CD4-positive, alpha-beta T cell (primary cell): Measurements from ENCODE around the gene PEX1. TPM values are rescaled to one million over a fixed set of nuclear protein-coding genes. Genes with fewer than 3 reads are reported as not detected.

Experiments used
- ATAC-seq: fragments of 200-7000 bp; cut with Tn5 transposase; one replicate; pipeline ENCODE4 v1.10.0; 2022; ENCODE audit warnings: mild to moderate bottlenecking; ENCODE audit not compliant: poor library complexity
- CTCF ChIA-PET: fragments of 350-600 bp; sonication (Branson Sonifier 250); formaldehyde crosslinking; loops from one replicate; lab custom pipeline; 2021; ENCODE audit warnings: antibody characterized with exemption, inconsistent platforms; lab: Charles Lee
- POLR2A ChIA-PET: fragments of 350-600 bp; sonication (Branson Sonifier 250); formaldehyde crosslinking; loops from one replicate; lab custom pipeline; 2021; ENCODE audit warnings: antibody characterized with exemption, inconsistent platforms; lab: Charles Lee
- DNase-seq, 14 experiments: peaks; one replicate each; pipeline ENCODE4 v3.0.0-alpha.2; 2013 to 2020; ENCODE audit warnings: mixed read lengths in 2 of 14
- H3K27ac ChIP-seq, 2 donors: one replicate each; pipeline versions ENCODE4 v1.5.1 to v1.7.0; 2013; ENCODE audit warnings: low read length in 2 of 2, low read depth in 1 of 2, mild to moderate bottlenecking in 1 of 2
- H3K27me3 ChIP-seq, 2 experiments: 1 replicate in 1 of 2; 2 replicates in 1 of 2; pipeline versions ENCODE4 v1.6.1 to v1.7.0; 2013; ENCODE audit warnings: low read length in 2 of 2, control low read depth in 1 of 2, mild to moderate bottlenecking in 1 of 2, moderate library complexity in 1 of 2; ENCODE audit not compliant: insufficient read depth in 2 of 2, control insufficient read depth in 1 of 2
- H3K36me3 ChIP-seq: one replicate; pipeline ENCODE4 v1.6.1; 2013; ENCODE audit warnings: low read length, control low read depth; ENCODE audit not compliant: insufficient read depth
- H3K4me1 ChIP-seq: one replicate; pipeline ENCODE4 v1.6.1; 2013; ENCODE audit warnings: low read length, control low read depth; ENCODE audit not compliant: insufficient read depth
- H3K4me3 ChIP-seq: one replicate; pipeline ENCODE4 v1.5.1; 2013; ENCODE audit warnings: mild to moderate bottlenecking, low read length, moderate library complexity
- H3K9me3 ChIP-seq, 2 experiments: 1 replicate in 1 of 2; 2 replicates in 1 of 2; pipeline versions ENCODE4 v1.6.1 to v1.7.0; 2013; ENCODE audit warnings: low read length in 2 of 2, mild to moderate bottlenecking in 2 of 2, control low read depth in 1 of 2, moderate library complexity in 1 of 2; ENCODE audit not compliant: control insufficient read depth in 1 of 2, insufficient read depth in 1 of 2
- H3K27ac Mint-ChIP-seq: one replicate; pipeline ENCODE4 v1.8.0; 2020; ENCODE audit warnings: mixed read lengths
- H3K27me3 Mint-ChIP-seq: one replicate; pipeline ENCODE4 v1.8.0; 2021; ENCODE audit warnings: mixed read lengths
- H3K36me3 Mint-ChIP-seq: one replicate; pipeline ENCODE4 v1.8.0; 2021; ENCODE audit warnings: low read depth, mixed read lengths
- H3K4me1 Mint-ChIP-seq: one replicate; pipeline ENCODE4 v1.8.0; 2021; ENCODE audit warnings: low read depth, mixed read lengths
- H3K4me3 Mint-ChIP-seq: one replicate; pipeline ENCODE4 v1.8.0; 2020; ENCODE audit warnings: mild to moderate bottlenecking, mixed read lengths
- H3K9me3 Mint-ChIP-seq: one replicate; pipeline ENCODE4 v1.8.0; 2020; ENCODE audit warnings: mixed read lengths
- CTCF ChIP-seq: fragments of 200-600 bp; IDR thresholded peaks from one replicate; pipeline ENCODE4 v1.8.0; 2022; ENCODE audit warnings: antibody characterized with exemption, mild to moderate bottlenecking
- intact Hi-C, 2 experiments: fragments of 100-400 bp; cut with DNase I in 1 of 2; cut with micrococcal nuclease in 1 of 2; formaldehyde crosslinking; loops; one replicate each; pipeline versions ENCODE4 v1.15.1 to v1.9.0; 2023 to 2025; cut with DNase I, micrococcal nuclease
- total RNA-seq, 174 experiments: library from RNA in 2 of 174; stranded (reverse) in 2 of 174; gene quantifications; one replicate each; pipeline ENCODE4 v1.2.3 and lab custom pipeline; 2021 to 2026

PEX1 gene
- total RNA-seq, 2 experiments from 2014 or later, result 19.7 to 20.7 TPM

DNA sequence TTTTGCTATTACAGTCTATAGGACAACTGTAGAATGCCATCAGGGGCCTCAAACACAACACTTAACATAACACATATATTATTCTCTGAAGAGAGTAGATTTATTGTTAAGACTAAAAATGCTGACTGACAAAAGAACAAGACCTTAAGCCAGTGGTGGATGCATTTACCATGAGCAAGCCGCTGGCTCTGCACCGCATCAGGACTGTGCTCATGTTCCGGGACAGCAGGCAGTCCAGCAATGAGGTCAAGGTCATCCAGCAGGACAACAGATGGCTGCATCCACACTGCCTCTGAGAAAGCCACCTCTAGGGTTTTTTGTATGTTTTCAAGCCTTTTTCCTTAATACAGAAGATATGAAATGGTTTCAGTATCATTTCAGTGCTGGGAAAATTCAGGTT lies 23.8 kb downstream of the PEX1 start:
- POLR2A ChIA-PET, result no interaction called here
- DNase-seq, result no peak
- H3K4me1 ChIP-seq, result no peaks in the 10 kb centered on the region
- H3K9me3 ChIP-seq, result no peaks in the 10 kb centered on the region
- ATAC-seq, result no peak
- H3K36me3 ChIP-seq, result peaks cover 64% of the 10 kb centered on the region
- H3K36me3 Mint-ChIP-seq, result peaks cover 74% of the 10 kb centered on the region
- H3K27me3 Mint-ChIP-seq, result no peaks in the 10 kb centered on the region
- no peak overlapping the region for H3K4me3 Mint-ChIP-seq
- intact Hi-C loops, result no loop called here
- no peaks in the 10 kb centered on the region for H3K9me3 Mint-ChIP-seq
- no peak for TF ChIP-seq CTCF
- H3K27ac Mint-ChIP-seq, result no peak overlapping the region
- no peaks in the 10 kb centered on the region for H3K27me3 ChIP-seq
- H3K27ac ChIP-seq, result no peak overlapping the region
- no peak overlapping the region for H3K4me3 ChIP-seq
- CTCF ChIA-PET, result no interaction called here
- H3K4me1 Mint-ChIP-seq, result no peaks in the 10 kb centered on the region

DNA sequence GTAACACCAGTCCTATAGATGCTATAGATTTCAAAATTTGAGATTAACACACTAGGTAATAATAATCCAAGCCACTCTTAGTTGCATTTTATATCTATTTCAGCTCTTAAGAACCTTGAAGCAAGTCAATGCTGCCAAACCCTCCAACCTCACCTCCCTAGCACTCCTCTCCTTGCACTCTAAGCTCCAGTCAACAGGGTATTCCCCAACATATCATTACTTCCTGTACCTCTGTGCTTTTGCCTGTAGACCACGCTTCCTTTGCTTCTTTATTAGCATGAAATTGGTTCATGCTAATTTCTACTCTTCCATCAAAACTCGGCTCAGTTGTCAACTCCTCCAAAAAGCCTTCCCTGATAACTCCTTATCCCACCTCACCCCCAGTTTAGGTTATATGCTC lies 24.6 kb downstream of the PEX1 start:
- Histone ChIP-seq H3K36me3 (peaks cover 67% of the 10 kb centered on the region), H3K4me3 (no peak overlapping the region), H3K9me3 (no peaks in the 10 kb centered on the region), H3K27ac (no peak overlapping the region), H3K4me1 (no peaks in the 10 kb centered on the region), H3K27me3 (no peaks in the 10 kb centered on the region)
- intact Hi-C loops, result no loop called here
- ATAC-seq (no peak), DNase-seq (no peak)
- Mint-ChIP-seq H3K4me1 (no peaks in the 10 kb centered on the region), H3K36me3 (peaks cover 76% of the 10 kb centered on the region), H3K4me3 (no peak overlapping the region), H3K9me3 (no peaks in the 10 kb centered on the region), H3K27ac (no peak overlapping the region), H3K27me3 (no peaks in the 10 kb centered on the region)
- ChIA-PET CTCF (no interaction called here), POLR2A (no interaction called here)
- TF ChIP-seq CTCF, result no peak

- H3K27ac Mint-ChIP-seq, result no peak overlapping the region
- no peak for TF ChIP-seq CTCF
- no peaks in the 10 kb centered on the region for H3K4me1 ChIP-seq
- H3K9me3 Mint-ChIP-seq, result no peaks in the 10 kb centered on the region
- no peak overlapping the region for H3K4me3 Mint-ChIP-seq
- H3K9me3 ChIP-seq, result no peaks in the 10 kb centered on the region
- H3K27me3 Mint-ChIP-seq, result no peaks in the 10 kb centered on the region
- no peak for ATAC-seq
- H3K4me1 Mint-ChIP-seq, result no peaks in the 10 kb centered on the region
- no peaks in the 10 kb centered on the region for H3K27me3 ChIP-seq
- CTCF ChIA-PET, result interaction anchor here (0.7 to 0.9 kb wide), 2 partner anchors 12 to 1929 kb away, joined by 3 read pairs; no protein-coding TSS in a partner anchor
- DNase-seq, result no peak
- no peak overlapping the region for H3K4me3 ChIP-seq
- POLR2A ChIA-PET, result no interaction called here
- H3K36me3 ChIP-seq, result peaks cover 69% of the 10 kb centered on the region
- intact Hi-C loops, result no loop called here
- H3K27ac ChIP-seq, result no peak overlapping the region
- H3K36me3 Mint-ChIP-seq, result peaks cover 70% of the 10 kb centered on the region
Observed at GRCh38 chr7:92498557-92498956, 29.8 kb downstream of the PEX1 start.
